NB4 (cell line): ENCODE data around the gene COPS8.

Source experiments
- CTCF ChIP-seq: IDR thresholded peaks from one replicate; pipeline ENCODE4 v1.5.1; 2012; ENCODE audit warnings: low read depth, low read length
- MYC ChIP-seq: IDR thresholded peaks from 2 replicates; pipeline ENCODE4 v1.6.1; 2011; ENCODE audit warnings: low read depth, low read length
- POLR2A ChIP-seq: IDR thresholded peaks from 2 replicates; pipeline ENCODE4 v1.6.1; 2011; ENCODE audit warnings: mild to moderate bottlenecking; ENCODE audit not compliant: insufficient read length; ENCODE audit errors: extremely low read depth
- TF ChIP-seq, protein P1 (sequence below): IDR thresholded peaks from 2 replicates; pipeline ENCODE4 v1.6.1; 2011; ENCODE audit warnings: low read depth, low read length

- TF ChIP-seq POLR2A (no peak), CTCF (no peak), MYC (no peak)
- TF ChIP-seq, protein P1, sequence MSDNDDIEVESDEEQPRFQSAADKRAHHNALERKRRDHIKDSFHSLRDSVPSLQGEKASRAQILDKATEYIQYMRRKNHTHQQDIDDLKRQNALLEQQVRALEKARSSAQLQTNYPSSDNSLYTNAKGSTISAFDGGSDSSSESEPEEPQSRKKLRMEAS = no peak
Observed at GRCh38 chr2:237041231-237041630, 44.5 kb upstream of the COPS8 start.
